Hepatocyte (in vitro differentiated cells): ENCODE data around the gene SPAG5. TPM values are rescaled to one million over a fixed set of nuclear protein-coding genes. Genes with fewer than 3 reads are reported as not detected.

ENCODE experiments used
- DNase-seq: peaks from one replicate; pipeline ENCODE4 v3.0.0-alpha.2; 2016; ENCODE audit warnings: low spot score
- H2AFZ ChIP-seq: fragments of 200-600 bp; sonication (generic); 2 replicates; pipeline ENCODE4 v1.6.0; 2016; ENCODE audit warnings: antibody characterized with exemption, mild to moderate bottlenecking
- H3K27ac ChIP-seq: fragments of 200-600 bp; sonication (generic); 2 replicates; pipeline ENCODE4 v1.5.1; 2016; ENCODE audit warnings: mild to moderate bottlenecking
- H3K27me3 ChIP-seq: fragments of 200-600 bp; sonication (generic); 2 replicates; pipeline ENCODE4 v1.6.1; 2016
- H3K36me3 ChIP-seq: fragments of 200-600 bp; sonication (generic); replicated peaks from 2 replicates; pipeline ENCODE4 v1.5.1; 2016; ENCODE audit warnings: low read depth; ENCODE audit not compliant: insufficient read depth
- H3K4me1 ChIP-seq: fragments of 200-600 bp; sonication (generic); 2 replicates; pipeline ENCODE4 v1.5.1; 2016; ENCODE audit warnings: mild to moderate bottlenecking, moderate library complexity; ENCODE audit not compliant: insufficient read depth
- H3K4me2 ChIP-seq: fragments of 200-600 bp; sonication (generic); 2 replicates; pipeline ENCODE4 v1.6.0; 2016
- H3K4me3 ChIP-seq: fragments of 200-600 bp; sonication (generic); 2 replicates; pipeline ENCODE4 v1.5.1; 2016; ENCODE audit warnings: mild to moderate bottlenecking
- H3K79me2 ChIP-seq: fragments of 200-600 bp; sonication (generic); 2 replicates; pipeline ENCODE4 v1.6.0; 2017; ENCODE audit warnings: mild to moderate bottlenecking
- H3K9me2 ChIP-seq: fragments of 200-600 bp; sonication (generic); replicated peaks from 2 replicates; pipeline ENCODE4 v1.6.0; 2017; ENCODE audit warnings: mild to moderate bottlenecking; ENCODE audit not compliant: insufficient read depth
- H3K9me3 ChIP-seq: fragments of 200-600 bp; sonication (generic); 2 replicates; pipeline ENCODE4 v1.5.1; 2016; ENCODE audit warnings: low read depth, mild to moderate bottlenecking
- H4K20me1 ChIP-seq: fragments of 200-600 bp; sonication (generic); 2 replicates; pipeline ENCODE4 v1.6.0; 2016; ENCODE audit warnings: mild to moderate bottlenecking; ENCODE audit not compliant: insufficient read depth, poor library complexity, severe bottlenecking
- EZH2 ChIP-seq: fragments of 200-600 bp; sonication (generic); IDR thresholded peaks from 2 replicates; pipeline ENCODE4 v1.6.1; 2016; ENCODE audit warnings: antibody characterized with exemption, mild to moderate bottlenecking, borderline replicate concordance
- EZH2phosphoT487 ChIP-seq: fragments of 200-600 bp; sonication (generic); IDR thresholded peaks from one replicate; pipeline ENCODE4 v1.6.1; 2018; ENCODE audit warnings: antibody characterized with exemption, mild to moderate bottlenecking, low read depth, moderate library complexity; ENCODE audit not compliant: unreplicated experiment, severe bottlenecking
- WGBS: methylation state at CpG from one replicate; pipeline ENCODE4 v1.1.6; 2016; ENCODE audit warnings: low lambda C conversion rate; ENCODE audit errors: missing lambda C conversion rate; 5-methylcytosine and 5-hydroxymethylcytosine counted together
- polyA plus RNA-seq: library from polyadenylated mRNA; unstranded; fragments of >200 nt; fragmentation: Nextera tagmentation; extraction: Ambion mirVana; gene quantifications from 2 replicates; pipeline ENCODE4 v1.2.1, GENCODE V29; 2016
- total RNA-seq: library from RNA; depleted of rRNA; stranded (reverse); fragments of >200 nt; gene quantifications from 2 replicates; pipeline ENCODE4 v1.2.3, GENCODE V29; 2014
- TF ChIP-seq, protein P1 (sequence below): fragments of 200-600 bp; sonication (generic); IDR thresholded peaks from 2 replicates; pipeline ENCODE4 v1.5.1; 2016; ENCODE audit warnings: antibody characterized with exemption, mild to moderate bottlenecking; ENCODE audit not compliant: poor library complexity

SPAG5 gene
- total and polyA plus RNA-seq, 2 experiments from 2014 or later: 13.9 to 17.9 TPM

DNA sequence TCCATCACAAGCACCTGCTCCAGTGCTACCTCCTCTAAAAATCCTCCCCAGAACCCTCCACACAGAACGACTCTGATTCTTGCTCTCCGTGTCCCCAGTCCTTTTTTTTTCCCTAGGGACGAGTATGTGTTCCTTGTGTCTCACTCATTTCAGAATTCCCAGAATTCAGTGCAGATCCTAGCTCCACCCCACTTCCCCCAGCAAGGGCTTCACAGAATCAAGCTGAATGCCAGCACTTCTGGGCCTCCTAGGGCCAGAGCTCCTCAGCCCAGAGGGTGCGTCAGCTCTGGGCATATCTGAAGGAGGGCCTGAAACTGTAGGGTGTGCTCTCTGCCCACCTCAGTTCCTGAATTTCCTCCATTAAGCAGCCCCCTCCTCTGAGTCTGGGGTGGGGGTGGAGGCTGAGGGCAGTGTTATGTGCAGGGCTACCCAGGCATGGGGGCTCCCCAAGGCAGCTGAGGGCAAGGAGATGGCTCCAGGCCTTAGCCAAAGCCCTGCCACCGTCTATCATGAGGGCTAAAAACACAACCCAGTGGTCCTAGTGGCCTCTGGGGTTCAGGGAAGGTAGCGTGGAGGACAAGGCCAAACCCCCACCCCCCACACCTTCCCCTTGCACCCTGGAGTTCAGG, 52.9 kb downstream of the SPAG5 start:
- Histone ChIP-seq H3K9me2 (no peaks in the 10 kb centered on the region), H3K4me2 (no peak overlapping the region), H2AFZ (no peak overlapping the region), H3K27ac (no peak overlapping the region), H3K27me3 (no peaks in the 10 kb centered on the region), H3K79me2 (peaks cover 12% of the 10 kb centered on the region), H4K20me1 (peaks cover under 1% of the 10 kb centered on the region), H3K9me3 (no peaks in the 10 kb centered on the region), H3K4me3 (no peak overlapping the region), H3K4me1 (peaks cover 3% of the 10 kb centered on the region), H3K36me3 (no peaks in the 10 kb centered on the region)
- 82% methylated on average over 6 of the region's 6 CpGs for WGBS
- DNase-seq: no peak
- TF ChIP-seq EZH2 (no peak), EZH2phosphoT487 (no peak)
- TF ChIP-seq, protein P1, sequence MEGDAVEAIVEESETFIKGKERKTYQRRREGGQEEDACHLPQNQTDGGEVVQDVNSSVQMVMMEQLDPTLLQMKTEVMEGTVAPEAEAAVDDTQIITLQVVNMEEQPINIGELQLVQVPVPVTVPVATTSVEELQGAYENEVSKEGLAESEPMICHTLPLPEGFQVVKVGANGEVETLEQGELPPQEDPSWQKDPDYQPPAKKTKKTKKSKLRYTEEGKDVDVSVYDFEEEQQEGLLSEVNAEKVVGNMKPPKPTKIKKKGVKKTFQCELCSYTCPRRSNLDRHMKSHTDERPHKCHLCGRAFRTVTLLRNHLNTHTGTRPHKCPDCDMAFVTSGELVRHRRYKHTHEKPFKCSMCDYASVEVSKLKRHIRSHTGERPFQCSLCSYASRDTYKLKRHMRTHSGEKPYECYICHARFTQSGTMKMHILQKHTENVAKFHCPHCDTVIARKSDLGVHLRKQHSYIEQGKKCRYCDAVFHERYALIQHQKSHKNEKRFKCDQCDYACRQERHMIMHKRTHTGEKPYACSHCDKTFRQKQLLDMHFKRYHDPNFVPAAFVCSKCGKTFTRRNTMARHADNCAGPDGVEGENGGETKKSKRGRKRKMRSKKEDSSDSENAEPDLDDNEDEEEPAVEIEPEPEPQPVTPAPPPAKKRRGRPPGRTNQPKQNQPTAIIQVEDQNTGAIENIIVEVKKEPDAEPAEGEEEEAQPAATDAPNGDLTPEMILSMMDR: no peak

- TF ChIP-seq, protein P1: no peak
- TF ChIP-seq EZH2 (no peak), EZH2phosphoT487 (no peak)
- H3K36me3 ChIP-seq: no peaks in the 10 kb centered on the region
- 91% methylated on average over 2 of the region's 2 CpGs for WGBS
- no peaks in the 10 kb centered on the region for H4K20me1 ChIP-seq
- H3K4me3 ChIP-seq: no peak overlapping the region
- no peak for DNase-seq
- no peaks in the 10 kb centered on the region for H3K4me1 ChIP-seq
- H3K79me2 ChIP-seq: peaks cover 5% of the 10 kb centered on the region
- no peaks in the 10 kb centered on the region for H3K9me2 ChIP-seq
- no peak overlapping the region for H2AFZ ChIP-seq
- H3K27ac ChIP-seq: no peak overlapping the region
- H3K27me3 ChIP-seq: no peaks in the 10 kb centered on the region
- no peaks in the 10 kb centered on the region for H3K9me3 ChIP-seq
- H3K4me2 ChIP-seq: no peak overlapping the region
Observed at GRCh38 chr17:28545141-28545503, 53.7 kb downstream of the SPAG5 start.

- Histone ChIP-seq H4K20me1 (no peaks in the 10 kb centered on the region), H3K4me1 (no peaks in the 10 kb centered on the region), H3K4me3 (no peak overlapping the region), H3K36me3 (no peaks in the 10 kb centered on the region), H3K4me2 (no peak overlapping the region), H3K79me2 (no peaks in the 10 kb centered on the region), H3K9me2 (no peaks in the 10 kb centered on the region), H2AFZ (no peak overlapping the region), H3K27ac (no peak overlapping the region), H3K27me3 (no peaks in the 10 kb centered on the region), H3K9me3 (no peaks in the 10 kb centered on the region)
- TF ChIP-seq, protein P1: no peak
- no peak for TF ChIP-seq EZH2phosphoT487
- TF ChIP-seq EZH2: no peak
- WGBS: 76% methylated on average over 4 of the region's 4 CpGs
- DNase-seq: no peak
Observed at GRCh38 chr17:28544402-28545140, 54.3 kb downstream of the SPAG5 start.
